ENCODE measurements around the gene LIMA1. TPM values are rescaled to one million over a fixed set of nuclear protein-coding genes. Genes with fewer than 3 reads are reported as not detected.

The LIMA1 gene
- total RNA-seq = 93.8 and 124 TPM in 2 replicates

DNA sequence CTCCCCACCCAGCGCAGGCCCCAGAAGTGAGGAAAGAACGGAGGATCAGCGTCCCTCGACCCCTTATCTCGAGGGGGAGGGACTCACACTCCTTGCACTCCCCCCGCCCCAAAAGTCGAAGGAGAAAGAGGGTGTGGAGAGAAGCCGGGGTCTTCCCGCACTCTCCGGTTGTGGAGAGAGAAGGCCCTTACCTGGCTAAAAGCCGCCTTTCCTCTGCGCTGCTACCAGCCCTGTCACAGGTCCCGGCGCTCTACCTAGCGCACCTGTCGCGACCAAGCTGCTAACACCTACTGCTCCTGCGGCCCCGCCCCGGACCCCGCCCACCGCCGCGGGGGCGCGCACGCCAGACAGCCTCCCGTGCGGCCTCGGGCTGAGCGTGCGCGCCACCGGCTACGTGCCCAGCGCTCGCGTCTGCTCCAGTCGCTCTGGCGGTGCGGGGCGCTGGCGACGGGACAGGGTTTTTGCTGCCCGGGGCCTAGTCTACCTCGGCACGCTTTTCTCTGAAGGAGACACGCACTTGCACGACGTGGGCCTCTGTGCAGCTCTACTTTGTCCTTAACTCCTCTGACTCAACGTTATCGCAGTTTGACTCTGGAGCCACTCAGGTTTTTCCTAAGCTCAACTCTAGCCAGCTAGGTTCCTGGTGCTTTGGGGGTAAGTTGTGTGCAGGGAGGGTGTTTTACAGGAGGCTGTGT is at the start of gene LIMA1:
Gene LIMA1 (minus strand): TSS at position 292 of the 695 bp plus-strand sequence. CDS start 34,769 bp downstream, outside the sequence.

GRCh38 chr12:50167049-50167828 is 116.1 kb downstream of the LIMA1 start, which contains the start of gene CERS5:
Gene CERS5 (minus strand): TSS chr12:50167369. CDS start chr12:50167297, 72 bp downstream.

Other genes with a start within 250 kb of the LIMA1 start
- 2.8 and 3.7 TPM in 2 replicates for gene ASIC1, start 225.9 kb downstream of the LIMA1 start, total RNA-seq
- gene SMARCD1, start 198.2 kb downstream of the LIMA1 start, total RNA-seq = 15.1 and 16.3 TPM in 2 replicates
- under 0.01 TPM in 1 of 2 replicates, not detected in the other for gene GPD1, start 179.5 kb downstream of the LIMA1 start, total RNA-seq
- gene COX14, start 171.3 kb downstream of the LIMA1 start, total RNA-seq = 56.2 and 62.7 TPM in 2 replicates
- 40.7 and 41.1 TPM in 2 replicates for gene CERS5, start 116.2 kb downstream of the LIMA1 start, total RNA-seq
- gene FAM186A, start 113.1 kb upstream of the LIMA1 start, total RNA-seq = not detected in 2 replicates
- 18.9 and 25.5 TPM in 2 replicates for gene LARP4, start 117.4 kb upstream of the LIMA1 start, total RNA-seq
- gene DIP2B, start 221.5 kb upstream of the LIMA1 start, total RNA-seq = 15.5 and 17.2 TPM in 2 replicates